Chondrocyte (in vitro differentiated cells): Measurements from ENCODE around the gene SORBS1. TPM values are rescaled to one million over a fixed set of nuclear protein-coding genes. Genes with fewer than 3 reads are reported as not detected.

Source experiments
- DNase-seq: peaks from one replicate; pipeline ENCODE4 v3.0.0; 2021; ENCODE audit warnings: mixed read lengths, low spot score
- H3K27ac Mint-ChIP-seq: one replicate; pipeline ENCODE4 v1.8.0; 2021; ENCODE audit warnings: mild to moderate bottlenecking, moderate library complexity, mixed read lengths; ENCODE audit not compliant: unreplicated experiment
- H3K27me3 Mint-ChIP-seq: 2 replicates; pipeline ENCODE4 v1.8.0; 2021; ENCODE audit warnings: low read depth, mixed read lengths
- H3K36me3 Mint-ChIP-seq: 2 replicates; pipeline ENCODE4 v1.8.0; 2021; ENCODE audit warnings: low read depth, mixed read lengths
- H3K4me1 Mint-ChIP-seq: 2 replicates; pipeline ENCODE4 v1.8.0; 2021; ENCODE audit warnings: low read depth, mild to moderate bottlenecking, mixed read lengths
- H3K4me3 Mint-ChIP-seq: one replicate; pipeline ENCODE4 v1.8.0; 2021; ENCODE audit warnings: mild to moderate bottlenecking, moderate library complexity, mixed read lengths; ENCODE audit not compliant: unreplicated experiment
- H3K9me3 Mint-ChIP-seq: 2 replicates; pipeline ENCODE4 v1.8.0; 2021; ENCODE audit warnings: low read depth, mixed read lengths
- CTCF ChIP-seq: fragments of 200-600 bp; sonication (generic); IDR thresholded peaks from 2 replicates; pipeline ENCODE4 v1.5.0; 2021; ENCODE audit warnings: antibody characterized with exemption, mild to moderate bottlenecking, moderate library complexity
- total RNA-seq: library from RNA; stranded (reverse); gene quantifications from 3 replicates; pipeline ENCODE4 v1.2.1, GENCODE V29; 2021

SORBS1 gene
- total RNA-seq, 1 donor from 2014 or later = 5.0 TPM

- no peaks in the 10 kb centered on the region for H3K27me3 Mint-ChIP-seq
- no peak for DNase-seq
- H3K9me3 Mint-ChIP-seq = no peaks in the 10 kb centered on the region
- H3K4me1 Mint-ChIP-seq = peaks cover 37% of the 10 kb centered on the region
- no peak overlapping the region for H3K27ac Mint-ChIP-seq
- no peak overlapping the region for H3K4me3 Mint-ChIP-seq
- no peaks in the 10 kb centered on the region for H3K36me3 Mint-ChIP-seq
- TF ChIP-seq CTCF = no peak
These were observed 98.2 kb downstream of the SORBS1 start for GRCh38 chr10:95462740-95463667.

GRCh38 chr10:95461611-95462010 lies 99.6 kb downstream of the SORBS1 start:
- Mint-ChIP-seq H3K27me3 (no peaks in the 10 kb centered on the region), H3K36me3 (no peaks in the 10 kb centered on the region), H3K9me3 (no peaks in the 10 kb centered on the region), H3K4me1 (peaks cover 33% of the 10 kb centered on the region), H3K27ac (no peak overlapping the region), H3K4me3 (no peak overlapping the region)
- no peak for TF ChIP-seq CTCF
- no peak for DNase-seq

- peak overlapping the region; percentile 19 for H3K4me3 Mint-ChIP-seq
- H3K27ac Mint-ChIP-seq = peak overlapping the region; percentile 85
- no peaks in the 10 kb centered on the region for H3K36me3 Mint-ChIP-seq
- TF ChIP-seq CTCF = no peak
- H3K9me3 Mint-ChIP-seq = no peaks in the 10 kb centered on the region
- DNase-seq = no peak
- H3K27me3 Mint-ChIP-seq = no peaks in the 10 kb centered on the region
- peaks cover 29% of the 10 kb centered on the region for H3K4me1 Mint-ChIP-seq
These were observed 101.6 kb downstream of the SORBS1 start for GRCh38 chr10:95459446-95460045.

GRCh38 chr10:95458871-95459270 lies 102.3 kb downstream of the SORBS1 start:
- Mint-ChIP-seq H3K27ac (peak overlapping the region; percentile 85), H3K27me3 (no peaks in the 10 kb centered on the region)
- no peak for DNase-seq

More at GRCh38 chr10:95458871-95459270, 102.3 kb downstream of the SORBS1 start:
- Mint-ChIP-seq H3K9me3 (no peaks in the 10 kb centered on the region), H3K4me3 (no peak overlapping the region), H3K36me3 (no peaks in the 10 kb centered on the region), H3K4me1 (peaks cover 29% of the 10 kb centered on the region)
- no peak for TF ChIP-seq CTCF
